WTC11 (cell line): ENCODE results near the gene ANKRD1. TPM values are rescaled to one million over a fixed set of nuclear protein-coding genes. Genes with fewer than 3 reads are reported as not detected.

ENCODE experiments used
- ATAC-seq: fragments of 200-7000 bp; cut with Tn5 transposase; 2 replicates; pipeline ENCODE4 v1.10.0; 2021; ENCODE audit warnings: mild to moderate bottlenecking, moderate library complexity
- CTCF ChIA-PET: fragments of 300-600 bp; sonication (Branson Sonifier 250); formaldehyde crosslinking; loops from one replicate; lab custom pipeline; 2021; ENCODE audit warnings: antibody characterized with exemption; lab: Charles Lee
- POLR2A ChIA-PET: fragments of 350-600 bp; sonication (Branson Sonifier 250); formaldehyde crosslinking; loops from one replicate; lab custom pipeline; 2021; ENCODE audit warnings: antibody characterized with exemption; lab: Charles Lee
- DNase-seq: peaks from one replicate; pipeline ENCODE4 v3.0.0; 2021; ENCODE audit warnings: low spot score
- H3K27ac Mint-ChIP-seq: 2 replicates; pipeline ENCODE4 v1.8.0; 2021; ENCODE audit warnings: mixed read lengths
- H3K27me3 Mint-ChIP-seq: 2 replicates; pipeline ENCODE4 v1.8.0; 2021; ENCODE audit warnings: low read depth, mild to moderate bottlenecking, moderate library complexity, mixed read lengths
- H3K36me3 Mint-ChIP-seq: 2 replicates; pipeline ENCODE4 v1.8.0; 2021; ENCODE audit warnings: mixed read lengths
- H3K4me1 Mint-ChIP-seq: 2 replicates; pipeline ENCODE4 v1.8.0; 2022; ENCODE audit warnings: mixed read lengths
- H3K4me3 Mint-ChIP-seq: 2 replicates; pipeline ENCODE4 v1.8.0; 2021; ENCODE audit warnings: mild to moderate bottlenecking, moderate library complexity, mixed read lengths
- H3K9me3 Mint-ChIP-seq: 2 replicates; pipeline ENCODE4 v1.8.0; 2021; ENCODE audit warnings: mixed read lengths
- ATF1 ChIP-seq: sonication (generic); formaldehyde crosslinking; IDR thresholded peaks from 2 replicates; pipeline ENCODE4 v1.8.1; 2023; ENCODE audit warnings: mild to moderate bottlenecking, moderate library complexity, missing genetic modification reagents
- ETV6 ChIP-seq: sonication (generic); formaldehyde crosslinking; IDR thresholded peaks from 2 replicates; pipeline ENCODE4 v1.8.1; 2022; ENCODE audit warnings: mild to moderate bottlenecking, missing genetic modification reagents
- GRHL2 ChIP-seq: fragments of 250-450 bp; sonication (Bioruptor Pico); IDR thresholded peaks from 2 replicates; pipeline ENCODE4 v1.8.0; 2022; ENCODE audit warnings: mild to moderate bottlenecking, moderate library complexity; ENCODE audit not compliant: insufficient replicate concordance, severe bottlenecking
- IRF2 ChIP-seq: sonication (generic); formaldehyde crosslinking; IDR thresholded peaks from 2 replicates; pipeline ENCODE4 v1.8.0; 2022; ENCODE audit warnings: low read depth, missing genetic modification reagents, borderline replicate concordance
- SMAD3 ChIP-seq: sonication (generic); formaldehyde crosslinking; IDR thresholded peaks from 2 replicates; pipeline ENCODE4 v1.8.0; 2022; ENCODE audit warnings: missing genetic modification reagents, mild to moderate bottlenecking, borderline replicate concordance
- ZNF138 ChIP-seq: sonication (generic); formaldehyde crosslinking; conservative IDR thresholded peaks from 2 replicates; pipeline ENCODE4 v1.8.1; 2022; ENCODE audit warnings: mild to moderate bottlenecking, moderate library complexity, missing genetic modification reagents
- ZNF219 ChIP-seq: sonication (generic); formaldehyde crosslinking; IDR thresholded peaks from 2 replicates; pipeline ENCODE4 v1.8.0; 2023; ENCODE audit warnings: missing genetic modification reagents, mild to moderate bottlenecking, borderline replicate concordance
- ZNF423 ChIP-seq: fragments of 250-450 bp; sonication (Bioruptor Pico); IDR thresholded peaks from 2 replicates; pipeline ENCODE4 v2.1.2; 2022; ENCODE audit warnings: mild to moderate bottlenecking, moderate library complexity
- total RNA-seq: library from RNA; stranded (reverse); gene quantifications from 3 replicates; pipeline ENCODE4 v1.2.3, GENCODE V29; 2021
- TF ChIP-seq, protein P1 (sequence below): sonication (generic); formaldehyde crosslinking; IDR thresholded peaks from 2 replicates; pipeline ENCODE4 v1.8.1; 2022; ENCODE audit warnings: mild to moderate bottlenecking, missing genetic modification reagents, moderate library complexity, borderline replicate concordance
- TF ChIP-seq, protein P2 (sequence below): sonication (generic); formaldehyde crosslinking; conservative IDR thresholded peaks from 2 replicates; pipeline ENCODE4 v1.8.1; 2022; ENCODE audit warnings: mild to moderate bottlenecking, missing genetic modification reagents
- TF ChIP-seq, protein P3 (sequence below): fragments of 250-450 bp; sonication (Bioruptor Pico); IDR thresholded peaks from 2 replicates; pipeline ENCODE4 v1.9.0; 2021; ENCODE audit warnings: mild to moderate bottlenecking, borderline replicate concordance
- TF ChIP-seq, protein P4 (sequence below): fragments of 250-450 bp; sonication (Bioruptor Pico); IDR thresholded peaks from 2 replicates; pipeline ENCODE4 v1.9.0; 2021; ENCODE audit warnings: mild to moderate bottlenecking
- TF ChIP-seq, protein P5 (sequence below): sonication (generic); formaldehyde crosslinking; IDR thresholded peaks from 2 replicates; pipeline ENCODE4 v1.8.0; 2022; ENCODE audit warnings: missing genetic modification reagents
- TF ChIP-seq, protein P6 (sequence below): sonication (generic); formaldehyde crosslinking; IDR thresholded peaks from 2 replicates; pipeline ENCODE4 v1.8.1; 2023; ENCODE audit warnings: mild to moderate bottlenecking, missing genetic modification reagents, borderline replicate concordance

The ANKRD1 gene
- total RNA-seq, 1 experiment from 2014 or later, result not detected

DNA sequence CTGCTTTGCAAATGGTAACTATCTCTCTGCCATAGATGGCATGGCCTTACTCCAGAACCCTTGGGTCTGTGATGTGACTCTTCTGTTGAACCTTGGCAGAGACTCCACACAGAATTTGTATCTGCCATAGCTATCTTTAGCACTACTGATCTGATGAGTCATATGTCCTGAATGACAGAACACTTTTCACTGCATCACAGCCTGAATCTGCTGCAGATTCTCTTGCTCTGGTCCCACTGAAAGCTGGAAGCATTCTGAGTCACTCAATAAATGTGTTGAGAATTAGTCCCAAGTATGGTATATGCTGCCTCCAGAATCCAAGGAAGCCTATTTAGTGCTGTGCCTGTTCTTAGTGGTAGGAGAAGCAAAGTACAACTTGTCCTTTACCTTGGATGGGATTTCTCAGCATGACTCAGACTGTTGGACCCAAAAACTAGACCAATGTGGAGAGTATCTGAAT, 39.5 kb upstream of the ANKRD1 start:
- H3K27me3 Mint-ChIP-seq, result peaks cover 74% of the 10 kb centered on the region
- TF ChIP-seq ZNF138 (no peak), ZNF423 (CRISPR knock-in tag) (no peak), GRHL2 (CRISPR knock-in tag) (no peak), SMAD3 (CRISPR knock-in tag) (no peak), ATF1 (CRISPR knock-in tag) (no peak)
- TF ChIP-seq, protein P1, sequence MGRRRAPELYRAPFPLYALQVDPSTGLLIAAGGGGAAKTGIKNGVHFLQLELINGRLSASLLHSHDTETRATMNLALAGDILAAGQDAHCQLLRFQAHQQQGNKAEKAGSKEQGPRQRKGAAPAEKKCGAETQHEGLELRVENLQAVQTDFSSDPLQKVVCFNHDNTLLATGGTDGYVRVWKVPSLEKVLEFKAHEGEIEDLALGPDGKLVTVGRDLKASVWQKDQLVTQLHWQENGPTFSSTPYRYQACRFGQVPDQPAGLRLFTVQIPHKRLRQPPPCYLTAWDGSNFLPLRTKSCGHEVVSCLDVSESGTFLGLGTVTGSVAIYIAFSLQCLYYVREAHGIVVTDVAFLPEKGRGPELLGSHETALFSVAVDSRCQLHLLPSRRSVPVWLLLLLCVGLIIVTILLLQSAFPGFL, result no peak
- TF ChIP-seq, protein P2, sequence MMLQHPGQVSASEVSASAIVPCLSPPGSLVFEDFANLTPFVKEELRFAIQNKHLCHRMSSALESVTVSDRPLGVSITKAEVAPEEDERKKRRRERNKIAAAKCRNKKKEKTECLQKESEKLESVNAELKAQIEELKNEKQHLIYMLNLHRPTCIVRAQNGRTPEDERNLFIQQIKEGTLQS, result no peak
- TF ChIP-seq, protein P3, sequence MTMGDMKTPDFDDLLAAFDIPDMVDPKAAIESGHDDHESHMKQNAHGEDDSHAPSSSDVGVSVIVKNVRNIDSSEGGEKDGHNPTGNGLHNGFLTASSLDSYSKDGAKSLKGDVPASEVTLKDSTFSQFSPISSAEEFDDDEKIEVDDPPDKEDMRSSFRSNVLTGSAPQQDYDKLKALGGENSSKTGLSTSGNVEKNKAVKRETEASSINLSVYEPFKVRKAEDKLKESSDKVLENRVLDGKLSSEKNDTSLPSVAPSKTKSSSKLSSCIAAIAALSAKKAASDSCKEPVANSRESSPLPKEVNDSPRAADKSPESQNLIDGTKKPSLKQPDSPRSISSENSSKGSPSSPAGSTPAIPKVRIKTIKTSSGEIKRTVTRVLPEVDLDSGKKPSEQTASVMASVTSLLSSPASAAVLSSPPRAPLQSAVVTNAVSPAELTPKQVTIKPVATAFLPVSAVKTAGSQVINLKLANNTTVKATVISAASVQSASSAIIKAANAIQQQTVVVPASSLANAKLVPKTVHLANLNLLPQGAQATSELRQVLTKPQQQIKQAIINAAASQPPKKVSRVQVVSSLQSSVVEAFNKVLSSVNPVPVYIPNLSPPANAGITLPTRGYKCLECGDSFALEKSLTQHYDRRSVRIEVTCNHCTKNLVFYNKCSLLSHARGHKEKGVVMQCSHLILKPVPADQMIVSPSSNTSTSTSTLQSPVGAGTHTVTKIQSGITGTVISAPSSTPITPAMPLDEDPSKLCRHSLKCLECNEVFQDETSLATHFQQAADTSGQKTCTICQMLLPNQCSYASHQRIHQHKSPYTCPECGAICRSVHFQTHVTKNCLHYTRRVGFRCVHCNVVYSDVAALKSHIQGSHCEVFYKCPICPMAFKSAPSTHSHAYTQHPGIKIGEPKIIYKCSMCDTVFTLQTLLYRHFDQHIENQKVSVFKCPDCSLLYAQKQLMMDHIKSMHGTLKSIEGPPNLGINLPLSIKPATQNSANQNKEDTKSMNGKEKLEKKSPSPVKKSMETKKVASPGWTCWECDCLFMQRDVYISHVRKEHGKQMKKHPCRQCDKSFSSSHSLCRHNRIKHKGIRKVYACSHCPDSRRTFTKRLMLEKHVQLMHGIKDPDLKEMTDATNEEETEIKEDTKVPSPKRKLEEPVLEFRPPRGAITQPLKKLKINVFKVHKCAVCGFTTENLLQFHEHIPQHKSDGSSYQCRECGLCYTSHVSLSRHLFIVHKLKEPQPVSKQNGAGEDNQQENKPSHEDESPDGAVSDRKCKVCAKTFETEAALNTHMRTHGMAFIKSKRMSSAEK (CRISPR knock-in tag), result no peak
- TF ChIP-seq, protein P4, sequence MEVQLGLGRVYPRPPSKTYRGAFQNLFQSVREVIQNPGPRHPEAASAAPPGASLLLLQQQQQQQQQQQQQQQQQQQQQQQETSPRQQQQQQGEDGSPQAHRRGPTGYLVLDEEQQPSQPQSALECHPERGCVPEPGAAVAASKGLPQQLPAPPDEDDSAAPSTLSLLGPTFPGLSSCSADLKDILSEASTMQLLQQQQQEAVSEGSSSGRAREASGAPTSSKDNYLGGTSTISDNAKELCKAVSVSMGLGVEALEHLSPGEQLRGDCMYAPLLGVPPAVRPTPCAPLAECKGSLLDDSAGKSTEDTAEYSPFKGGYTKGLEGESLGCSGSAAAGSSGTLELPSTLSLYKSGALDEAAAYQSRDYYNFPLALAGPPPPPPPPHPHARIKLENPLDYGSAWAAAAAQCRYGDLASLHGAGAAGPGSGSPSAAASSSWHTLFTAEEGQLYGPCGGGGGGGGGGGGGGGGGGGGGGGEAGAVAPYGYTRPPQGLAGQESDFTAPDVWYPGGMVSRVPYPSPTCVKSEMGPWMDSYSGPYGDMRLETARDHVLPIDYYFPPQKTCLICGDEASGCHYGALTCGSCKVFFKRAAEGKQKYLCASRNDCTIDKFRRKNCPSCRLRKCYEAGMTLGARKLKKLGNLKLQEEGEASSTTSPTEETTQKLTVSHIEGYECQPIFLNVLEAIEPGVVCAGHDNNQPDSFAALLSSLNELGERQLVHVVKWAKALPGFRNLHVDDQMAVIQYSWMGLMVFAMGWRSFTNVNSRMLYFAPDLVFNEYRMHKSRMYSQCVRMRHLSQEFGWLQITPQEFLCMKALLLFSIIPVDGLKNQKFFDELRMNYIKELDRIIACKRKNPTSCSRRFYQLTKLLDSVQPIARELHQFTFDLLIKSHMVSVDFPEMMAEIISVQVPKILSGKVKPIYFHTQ, result no peak
- TF ChIP-seq, protein P5, sequence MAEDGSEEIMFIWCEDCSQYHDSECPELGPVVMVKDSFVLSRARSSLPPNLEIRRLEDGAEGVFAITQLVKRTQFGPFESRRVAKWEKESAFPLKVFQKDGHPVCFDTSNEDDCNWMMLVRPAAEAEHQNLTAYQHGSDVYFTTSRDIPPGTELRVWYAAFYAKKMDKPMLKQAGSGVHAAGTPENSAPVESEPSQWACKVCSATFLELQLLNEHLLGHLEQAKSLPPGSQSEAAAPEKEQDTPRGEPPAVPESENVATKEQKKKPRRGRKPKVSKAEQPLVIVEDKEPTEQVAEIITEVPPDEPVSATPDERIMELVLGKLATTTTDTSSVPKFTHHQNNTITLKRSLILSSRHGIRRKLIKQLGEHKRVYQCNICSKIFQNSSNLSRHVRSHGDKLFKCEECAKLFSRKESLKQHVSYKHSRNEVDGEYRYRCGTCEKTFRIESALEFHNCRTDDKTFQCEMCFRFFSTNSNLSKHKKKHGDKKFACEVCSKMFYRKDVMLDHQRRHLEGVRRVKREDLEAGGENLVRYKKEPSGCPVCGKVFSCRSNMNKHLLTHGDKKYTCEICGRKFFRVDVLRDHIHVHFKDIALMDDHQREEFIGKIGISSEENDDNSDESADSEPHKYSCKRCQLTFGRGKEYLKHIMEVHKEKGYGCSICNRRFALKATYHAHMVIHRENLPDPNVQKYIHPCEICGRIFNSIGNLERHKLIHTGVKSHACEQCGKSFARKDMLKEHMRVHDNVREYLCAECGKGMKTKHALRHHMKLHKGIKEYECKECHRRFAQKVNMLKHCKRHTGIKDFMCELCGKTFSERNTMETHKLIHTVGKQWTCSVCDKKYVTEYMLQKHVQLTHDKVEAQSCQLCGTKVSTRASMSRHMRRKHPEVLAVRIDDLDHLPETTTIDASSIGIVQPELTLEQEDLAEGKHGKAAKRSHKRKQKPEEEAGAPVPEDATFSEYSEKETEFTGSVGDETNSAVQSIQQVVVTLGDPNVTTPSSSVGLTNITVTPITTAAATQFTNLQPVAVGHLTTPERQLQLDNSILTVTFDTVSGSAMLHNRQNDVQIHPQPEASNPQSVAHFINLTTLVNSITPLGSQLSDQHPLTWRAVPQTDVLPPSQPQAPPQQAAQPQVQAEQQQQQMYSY, result no peak
- no peak for ATAC-seq
- no peak overlapping the region for H3K4me3 Mint-ChIP-seq
- H3K27ac Mint-ChIP-seq, result no peak overlapping the region
- no peaks in the 10 kb centered on the region for H3K36me3 Mint-ChIP-seq
- no peak for DNase-seq
- CTCF ChIA-PET, result interaction anchor here (2.3 kb wide), 1 partner anchor 10 kb away, joined by 6 read pairs; no protein-coding TSS in a partner anchor
- H3K9me3 Mint-ChIP-seq, result no peaks in the 10 kb centered on the region
- POLR2A ChIA-PET, result no interaction called here
- no peaks in the 10 kb centered on the region for H3K4me1 Mint-ChIP-seq

DNA sequence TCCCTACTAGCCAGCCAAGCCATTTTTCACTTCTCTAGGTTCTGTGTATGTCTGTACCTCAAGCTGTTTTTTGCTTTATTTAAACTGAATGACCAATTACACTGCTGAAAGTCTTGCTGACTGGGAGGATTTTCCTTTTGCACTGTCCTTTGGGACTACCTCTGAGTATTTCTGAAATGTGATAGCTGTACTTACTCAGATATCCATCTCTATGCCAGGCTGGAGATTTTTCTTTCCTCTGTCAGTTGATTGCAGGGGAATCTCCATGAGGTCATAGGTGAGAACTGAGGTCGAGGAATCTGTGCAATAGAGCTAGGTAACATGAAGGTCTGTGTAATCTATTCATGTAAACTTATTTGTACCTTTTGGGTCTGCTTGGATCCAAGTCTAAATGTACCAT, 38.9 kb upstream of the ANKRD1 start:
- TF ChIP-seq IRF2 (CRISPR knock-in tag) (no peak), ZNF219 (no peak), ZNF423 (CRISPR knock-in tag) (no peak), ETV6 (CRISPR knock-in tag) (no peak)
- TF ChIP-seq, protein P6, sequence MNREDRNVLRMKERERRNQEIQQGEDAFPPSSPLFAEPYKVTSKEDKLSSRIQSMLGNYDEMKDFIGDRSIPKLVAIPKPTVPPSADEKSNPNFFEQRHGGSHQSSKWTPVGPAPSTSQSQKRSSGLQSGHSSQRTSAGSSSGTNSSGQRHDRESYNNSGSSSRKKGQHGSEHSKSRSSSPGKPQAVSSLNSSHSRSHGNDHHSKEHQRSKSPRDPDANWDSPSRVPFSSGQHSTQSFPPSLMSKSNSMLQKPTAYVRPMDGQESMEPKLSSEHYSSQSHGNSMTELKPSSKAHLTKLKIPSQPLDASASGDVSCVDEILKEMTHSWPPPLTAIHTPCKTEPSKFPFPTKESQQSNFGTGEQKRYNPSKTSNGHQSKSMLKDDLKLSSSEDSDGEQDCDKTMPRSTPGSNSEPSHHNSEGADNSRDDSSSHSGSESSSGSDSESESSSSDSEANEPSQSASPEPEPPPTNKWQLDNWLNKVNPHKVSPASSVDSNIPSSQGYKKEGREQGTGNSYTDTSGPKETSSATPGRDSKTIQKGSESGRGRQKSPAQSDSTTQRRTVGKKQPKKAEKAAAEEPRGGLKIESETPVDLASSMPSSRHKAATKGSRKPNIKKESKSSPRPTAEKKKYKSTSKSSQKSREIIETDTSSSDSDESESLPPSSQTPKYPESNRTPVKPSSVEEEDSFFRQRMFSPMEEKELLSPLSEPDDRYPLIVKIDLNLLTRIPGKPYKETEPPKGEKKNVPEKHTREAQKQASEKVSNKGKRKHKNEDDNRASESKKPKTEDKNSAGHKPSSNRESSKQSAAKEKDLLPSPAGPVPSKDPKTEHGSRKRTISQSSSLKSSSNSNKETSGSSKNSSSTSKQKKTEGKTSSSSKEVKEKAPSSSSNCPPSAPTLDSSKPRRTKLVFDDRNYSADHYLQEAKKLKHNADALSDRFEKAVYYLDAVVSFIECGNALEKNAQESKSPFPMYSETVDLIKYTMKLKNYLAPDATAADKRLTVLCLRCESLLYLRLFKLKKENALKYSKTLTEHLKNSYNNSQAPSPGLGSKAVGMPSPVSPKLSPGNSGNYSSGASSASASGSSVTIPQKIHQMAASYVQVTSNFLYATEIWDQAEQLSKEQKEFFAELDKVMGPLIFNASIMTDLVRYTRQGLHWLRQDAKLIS (CRISPR knock-in tag), result no peak
- ChIA-PET CTCF (interaction anchor here (2.3 kb wide), 1 partner anchor 10 kb away, joined by 6 read pairs; no protein-coding TSS in a partner anchor), POLR2A (no interaction called here)
- Mint-ChIP-seq H3K36me3 (no peaks in the 10 kb centered on the region), H3K9me3 (no peaks in the 10 kb centered on the region), H3K27ac (no peak overlapping the region), H3K27me3 (peaks cover 71% of the 10 kb centered on the region), H3K4me3 (no peak overlapping the region), H3K4me1 (no peaks in the 10 kb centered on the region)
- ATAC-seq (no peak), DNase-seq (no peak)
